Inferior parietal cortex (tissue), 1 donor: ENCODE measurements around the gene SASH1.

Source experiments
- DNase-seq: peaks from one replicate; pipeline ENCODE4 v3.0.0-alpha.2; 2016; ENCODE audit errors: extremely low spot score

Gene SASH1

DNA sequence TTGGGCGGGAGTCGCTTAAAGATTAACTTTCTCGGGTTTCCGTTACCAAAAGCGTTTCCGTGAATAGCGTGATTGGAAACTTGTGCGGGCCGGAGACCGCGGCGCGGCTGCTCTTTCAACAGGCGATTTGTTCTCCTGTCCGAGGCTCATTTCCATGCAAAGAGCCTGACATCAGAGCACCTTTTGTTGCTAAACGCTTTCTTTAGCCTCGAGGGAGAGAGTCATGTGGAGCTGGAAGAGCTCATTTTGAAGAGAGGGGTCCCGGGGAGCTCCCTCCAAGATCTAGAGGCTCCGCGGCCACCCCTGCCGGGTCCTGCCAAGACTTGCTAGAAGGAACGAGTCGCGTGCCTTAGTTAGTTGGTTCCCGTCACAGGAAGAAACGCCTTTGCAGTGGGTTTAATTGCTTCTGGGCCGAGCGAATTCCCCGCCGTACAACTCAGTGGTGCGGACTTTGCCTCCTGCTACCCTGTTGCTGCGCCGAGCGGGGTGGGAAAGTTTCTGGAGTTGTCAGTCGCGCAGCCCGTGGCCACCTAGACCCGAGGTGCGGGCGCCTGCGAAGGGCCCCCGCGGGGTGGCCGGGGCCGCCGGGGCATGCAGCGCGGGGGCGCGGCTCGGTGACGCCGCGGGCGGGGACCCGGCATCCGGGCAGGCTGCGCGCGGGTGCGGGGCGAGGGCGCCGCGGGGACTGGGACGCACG is at the start of gene SASH1:
Gene SASH1, plus strand, starts transcription at position 489 of the 697 bp plus-strand sequence. CDS start 230 bp downstream, outside the sequence.
- peak; percentile 82 for DNase-seq

GRCh38 chr6:148293181-148293995 is 49.2 kb upstream of the SASH1 start:
- DNase-seq, result no peak

DNA sequence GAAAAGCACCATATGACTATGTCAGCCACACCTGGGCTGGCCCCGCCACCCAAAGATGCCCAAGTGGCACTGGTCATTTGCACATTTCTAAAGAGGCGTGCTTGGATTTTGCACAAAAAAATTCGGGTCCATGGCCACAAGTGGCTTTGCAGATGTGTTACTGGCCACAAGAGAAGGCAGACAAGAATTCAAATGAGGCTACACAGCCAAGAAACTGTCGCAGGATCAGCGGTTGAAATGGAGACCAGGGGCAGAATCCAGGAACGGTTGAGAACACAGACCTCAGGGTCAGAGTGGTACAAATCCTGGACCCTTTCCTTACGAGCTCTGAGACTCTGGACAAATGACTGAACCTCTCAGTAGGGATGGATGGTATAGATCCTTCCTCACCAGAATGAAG is 48.6 kb upstream of the SASH1 start:
- no peak for DNase-seq

- no peak for DNase-seq
Measured at GRCh38 chr6:148295261-148295887, 47.3 kb upstream of the SASH1 start.

DNA sequence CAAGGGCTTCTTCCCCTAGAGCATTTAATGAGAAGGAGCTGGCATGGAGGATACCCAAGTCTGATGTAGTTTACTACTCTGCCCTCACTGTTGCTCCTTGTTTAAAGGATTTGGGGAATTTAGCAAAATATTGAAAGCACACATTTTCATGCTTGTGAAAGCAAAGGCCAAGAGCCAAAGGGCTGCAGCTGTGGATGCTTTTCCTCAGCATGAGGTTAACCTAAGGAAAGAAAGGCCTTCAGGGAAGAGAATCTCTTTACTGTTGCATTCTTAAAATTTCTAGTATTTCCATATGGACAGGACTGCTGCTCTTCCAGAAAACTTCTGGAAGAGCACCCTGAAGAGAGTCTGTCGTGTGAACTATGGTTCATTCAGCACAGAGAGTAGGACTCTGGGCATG is 45.9 kb upstream of the SASH1 start:
- no peak for DNase-seq

DNA sequence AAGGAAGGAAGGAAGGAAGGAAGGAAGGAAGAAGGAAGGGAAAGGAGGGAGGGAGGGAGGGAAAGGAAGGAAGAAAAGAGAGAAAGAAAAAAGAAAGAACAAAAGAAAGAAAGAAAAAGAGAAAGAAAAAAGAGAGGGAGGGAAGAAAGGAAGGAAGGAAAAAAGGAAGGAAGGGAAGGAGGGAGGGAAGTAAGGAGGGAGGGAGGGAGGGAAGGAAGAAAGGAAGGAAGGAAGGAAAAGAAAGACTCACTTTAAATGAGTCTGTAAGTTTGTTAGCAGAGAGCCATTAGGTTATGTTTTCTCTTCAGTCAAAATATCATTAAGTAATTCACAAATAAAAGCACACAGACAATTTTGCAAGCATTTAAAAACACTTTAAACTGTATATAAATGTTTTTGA is 44.0 kb upstream of the SASH1 start:
- no peak for DNase-seq

DNA sequence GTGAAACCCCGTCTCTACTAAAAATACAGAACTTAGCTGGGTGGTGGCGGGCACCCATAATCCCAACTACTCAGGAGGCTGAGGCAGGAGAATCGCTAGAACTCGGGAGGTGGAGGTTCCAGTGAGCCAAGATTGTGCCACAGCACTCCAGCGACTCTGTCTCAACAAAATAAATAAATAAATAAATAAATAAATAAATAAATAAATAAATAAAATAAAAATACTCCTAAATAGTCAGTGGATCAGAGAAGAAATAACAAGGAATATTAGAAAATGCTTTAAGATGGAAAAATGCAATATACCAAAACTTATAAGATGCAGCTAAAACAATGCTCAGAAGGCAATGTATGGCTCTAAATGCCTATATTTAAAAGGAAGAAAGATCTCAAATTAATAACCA is 39.0 kb upstream of the SASH1 start:
- DNase-seq, result no peak

- no peak for DNase-seq
Measured at GRCh38 chr6:148304976-148305375, 37.7 kb upstream of the SASH1 start.

- no peak for DNase-seq
Measured at GRCh38 chr6:148306286-148306685, 36.4 kb upstream of the SASH1 start.

DNA sequence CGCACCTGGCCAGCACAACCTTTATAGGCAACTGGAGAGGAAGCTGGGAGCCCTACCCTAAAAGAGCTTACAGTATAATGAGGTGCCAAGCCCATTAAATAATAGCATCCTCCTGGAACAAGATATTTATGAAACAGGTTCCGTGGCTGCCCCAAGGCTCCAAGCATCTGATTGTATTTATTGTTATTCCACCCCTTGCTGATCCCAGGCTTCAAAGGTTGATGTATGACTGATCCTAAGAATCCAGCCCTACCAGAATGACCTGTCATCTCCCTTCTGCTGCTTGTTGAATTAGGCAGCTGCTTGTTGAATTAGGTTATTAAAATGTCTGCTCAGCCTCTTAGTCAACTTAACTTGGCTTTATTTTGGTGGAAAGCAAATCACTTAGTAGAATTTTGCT is 35.2 kb upstream of the SASH1 start:
- DNase-seq, result no peak

DNA sequence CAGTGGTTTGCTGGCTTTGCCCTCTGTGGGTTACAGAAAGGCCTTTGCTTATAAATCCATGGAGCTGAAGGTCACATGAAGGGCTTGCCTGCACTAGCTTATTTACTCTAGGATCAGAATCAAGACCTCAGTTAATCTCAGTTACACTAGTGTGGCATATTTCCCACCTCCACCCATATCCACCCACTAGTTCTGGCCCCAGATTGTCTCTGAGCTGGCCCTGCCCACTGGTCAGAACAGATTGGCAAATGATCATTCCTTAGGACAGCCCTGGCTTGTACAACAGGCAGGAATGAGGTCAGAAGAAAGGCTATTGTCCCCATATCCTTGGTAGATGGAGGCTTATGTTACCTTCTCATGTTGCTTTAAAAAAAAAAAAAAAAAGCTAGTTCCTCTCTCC is 33.3 kb upstream of the SASH1 start:
- no peak for DNase-seq

GRCh38 chr6:148311966-148312669 is 30.5 kb upstream of the SASH1 start:
- no peak for DNase-seq

DNA sequence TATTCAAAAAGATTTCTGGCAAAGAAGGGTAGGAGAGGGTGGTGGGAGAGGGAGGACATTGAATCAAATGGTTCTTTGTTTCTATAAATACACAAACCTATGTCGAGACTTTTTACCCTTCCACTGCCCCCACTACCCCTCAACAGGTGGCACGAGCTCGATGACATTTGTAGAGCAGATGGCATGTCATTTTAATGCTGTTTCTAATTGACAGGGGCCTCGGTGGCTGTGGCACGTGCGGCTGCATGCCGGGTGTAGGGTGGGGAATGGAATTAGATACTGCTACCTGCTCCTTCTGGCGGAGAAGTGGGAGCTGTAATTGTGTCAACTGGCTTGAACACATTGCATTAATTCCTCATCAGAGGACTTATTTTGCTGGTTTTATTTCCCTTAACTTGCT is 29.1 kb upstream of the SASH1 start:
- DNase-seq, result no peak

DNA sequence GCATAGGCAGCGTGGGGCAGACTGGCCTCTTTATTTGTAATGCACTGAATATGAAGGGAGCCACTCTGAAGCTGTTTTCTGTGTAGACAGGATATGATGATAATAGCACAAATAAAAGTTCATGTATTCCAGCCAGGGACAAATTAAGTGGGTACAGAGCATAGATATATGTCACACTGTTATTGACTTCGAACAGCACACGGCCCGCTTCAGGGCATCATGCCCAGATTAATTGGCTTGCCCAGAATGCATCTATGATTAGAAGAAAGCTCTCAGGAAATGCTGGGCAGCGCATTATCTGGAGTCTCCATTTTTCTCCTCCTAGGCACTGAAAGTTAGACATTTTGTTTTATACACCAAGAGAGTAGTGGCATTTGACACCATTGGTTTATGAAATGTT is 26.3 kb upstream of the SASH1 start:
- DNase-seq, result no peak

DNA sequence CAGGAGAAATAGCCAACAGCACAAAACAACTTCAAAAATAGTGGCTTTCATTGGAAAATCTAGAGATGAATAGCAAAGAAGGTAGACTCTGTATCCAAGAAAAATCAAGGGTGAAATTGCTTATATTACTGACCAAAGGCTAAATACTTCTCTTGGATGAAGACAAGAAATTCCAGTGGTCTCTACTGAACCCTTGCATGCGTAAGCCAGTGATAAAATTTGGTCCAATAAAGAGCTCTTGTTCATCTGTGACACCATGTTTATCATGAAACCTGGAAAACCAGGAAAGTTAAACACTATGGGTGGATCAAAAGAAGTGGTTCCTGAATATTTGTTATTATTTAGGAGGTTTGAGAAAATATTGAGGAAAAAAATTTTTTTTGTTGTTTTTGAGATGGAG is 25.6 kb upstream of the SASH1 start:
- no peak for DNase-seq

- no peak for DNase-seq
Measured at GRCh38 chr6:148317739-148318138, 24.9 kb upstream of the SASH1 start.

DNA sequence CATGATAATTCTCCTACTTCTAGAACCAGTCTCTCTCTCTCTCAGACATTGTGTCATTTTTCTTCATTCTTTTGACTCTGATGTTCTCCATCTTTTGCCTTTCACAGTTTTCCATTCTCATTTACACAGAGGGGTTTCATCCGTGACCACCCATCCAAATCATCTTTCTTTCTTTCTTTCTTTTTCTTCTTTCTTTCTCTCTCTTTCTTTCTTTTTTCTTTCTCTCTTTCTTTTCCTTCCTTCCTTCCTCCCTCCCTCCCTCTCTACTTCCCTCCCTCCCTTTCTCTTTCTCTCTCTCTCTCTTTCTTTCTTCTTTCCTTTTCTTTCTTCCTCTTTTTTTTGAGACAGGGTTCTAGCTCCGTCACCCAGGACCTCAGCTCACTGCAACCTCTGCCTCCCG is 19.9 kb upstream of the SASH1 start:
- no peak for DNase-seq

GRCh38 chr6:148323344-148323743 is 19.3 kb upstream of the SASH1 start:
- no peak for DNase-seq

DNA sequence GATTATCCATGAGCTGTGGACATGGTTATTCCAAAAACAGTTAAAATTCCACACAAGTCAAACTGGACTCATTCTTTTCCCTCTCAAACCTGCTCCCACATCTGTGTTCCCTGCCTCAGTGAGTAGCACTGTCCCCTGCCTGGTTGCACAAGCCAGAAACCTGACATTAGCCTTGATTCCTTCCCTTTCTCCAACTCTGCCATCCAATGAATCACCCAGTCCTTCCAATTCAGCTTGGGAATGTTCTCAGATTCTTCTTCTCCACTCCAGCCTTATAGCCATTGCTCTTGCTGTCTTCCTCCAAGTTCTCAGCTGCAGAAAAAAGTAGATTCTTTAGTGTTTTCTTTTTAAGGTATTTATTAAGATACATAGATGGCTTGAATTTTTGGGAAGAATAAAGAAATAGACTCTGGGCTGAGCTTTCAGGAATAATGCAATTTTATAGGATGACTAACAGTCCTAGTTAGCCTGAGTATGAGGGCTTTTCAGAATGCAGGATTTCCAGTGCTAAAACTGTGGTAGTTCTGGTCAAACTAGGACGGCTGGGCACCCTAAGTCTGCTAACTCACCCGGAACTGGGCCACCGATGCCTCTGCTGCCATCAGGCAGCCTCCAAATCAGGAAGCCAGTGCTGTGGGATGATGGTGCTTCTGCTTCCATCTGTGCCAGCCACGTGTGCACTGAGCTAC is 18.2 kb upstream of the SASH1 start:
- no peak for DNase-seq

GRCh38 chr6:148325316-148326068 is 17.1 kb upstream of the SASH1 start:
- no peak for DNase-seq
